OCI-LY1 (cell line): ENCODE measurements around the gene KMT2A.
A peak's percentile ranks its signal among the peaks of the same experiment; 100 is the strongest.

Experiments
- H2AFZ ChIP-seq: fragments of 200-600 bp; sonication (generic), shearing (Covaris generic); 2 replicates; pipeline ENCODE4 v1.6.0; 2014; ENCODE audit warnings: antibody characterized with exemption, mild to moderate bottlenecking, low read length
- H3F3A ChIP-seq: fragments of 200-600 bp; sonication (generic), shearing (Covaris generic); 2 replicates; pipeline ENCODE4 v1.6.0; 2014; ENCODE audit warnings: mild to moderate bottlenecking, antibody characterized with exemption, low read length, moderate library complexity; ENCODE audit not compliant: insufficient read depth
- H3K27ac ChIP-seq: fragments of 200-600 bp; sonication (generic); 2 replicates; pipeline ENCODE4 v1.5.1; 2014; ENCODE audit warnings: low read length, mixed run types, mild to moderate bottlenecking, low read depth; ENCODE audit not compliant: poor library complexity, severe bottlenecking
- H3K27me3 ChIP-seq: fragments of 200-600 bp; sonication (generic); 2 replicates; pipeline ENCODE4 v1.6.0; 2014; ENCODE audit warnings: antibody characterized with exemption, mild to moderate bottlenecking, low read length, moderate library complexity; ENCODE audit not compliant: insufficient read depth
- H3K36me3 ChIP-seq: fragments of 200-600 bp; sonication (generic); 2 replicates; pipeline ENCODE4 v1.6.1; 2014; ENCODE audit warnings: mild to moderate bottlenecking, antibody characterized with exemption, low read length, moderate library complexity, mixed read lengths; ENCODE audit not compliant: insufficient read depth
- H3K4me1 ChIP-seq: fragments of 200-600 bp; sonication (generic); 2 replicates; pipeline ENCODE4 v1.5.1; 2014; ENCODE audit warnings: mild to moderate bottlenecking, low read length, moderate library complexity; ENCODE audit not compliant: insufficient read depth, severe bottlenecking
- H3K4me2 ChIP-seq: fragments of 200-600 bp; sonication (generic), shearing (Covaris generic); 2 replicates; pipeline ENCODE4 v1.6.1; 2014; ENCODE audit warnings: low read length
- H3K4me3 ChIP-seq: fragments of 200-600 bp; sonication (generic); 2 replicates; pipeline ENCODE4 v1.5.1; 2014; ENCODE audit warnings: low read length, low read depth, mild to moderate bottlenecking, mixed read lengths; ENCODE audit not compliant: poor library complexity, severe bottlenecking
- H3K79me2 ChIP-seq: fragments of 200-600 bp; shearing (Covaris generic); 2 replicates; pipeline ENCODE4 v1.6.1; 2016; ENCODE audit warnings: mixed run types, low read length, mixed read lengths; ENCODE audit not compliant: insufficient read depth
- H3K9ac ChIP-seq: fragments of 200-600 bp; sonication (generic), shearing (Covaris generic); 2 replicates; pipeline ENCODE4 v1.6.1; 2014; ENCODE audit warnings: mild to moderate bottlenecking, low read length, mixed read lengths
- H3K9me2 ChIP-seq: fragments of 200-600 bp; sonication (generic), shearing (Covaris generic); 2 replicates; pipeline ENCODE4 v1.6.1; 2014; ENCODE audit warnings: low read depth, mild to moderate bottlenecking, low read length, mixed read lengths
- H3K9me3 ChIP-seq: fragments of 200-600 bp; shearing (Covaris generic); 2 replicates; pipeline ENCODE4 v1.6.1; 2014; ENCODE audit warnings: low read length, mixed read lengths
- H4K20me1 ChIP-seq: fragments of 200-600 bp; sonication (generic), shearing (Covaris generic); 2 replicates; pipeline ENCODE4 v1.6.0; 2016; ENCODE audit warnings: mild to moderate bottlenecking, low read length; ENCODE audit not compliant: insufficient read depth
- CTCF ChIP-seq: fragments of 200-600 bp; sonication (generic), shearing (Covaris generic); IDR thresholded peaks from 2 replicates; pipeline ENCODE4 v1.5.1; 2017; ENCODE audit warnings: mild to moderate bottlenecking, antibody characterized with exemption, low read length, moderate library complexity, mixed read lengths
- EZH2 ChIP-seq: fragments of 200-600 bp; sonication (generic), shearing (Covaris generic); IDR thresholded peaks from 2 replicates; pipeline ENCODE4 v1.8.0; 2017; ENCODE audit warnings: borderline replicate concordance, mixed run types, mild to moderate bottlenecking, antibody characterized with exemption, low read length, moderate library complexity, mixed read lengths

Gene KMT2A

GRCh38 chr11:118435893-118436624, at the start of gene KMT2A:
Gene KMT2A (plus strand): TSS chr11:118436492. CDS start chr11:118436513, 21 bp downstream.
- no peaks in the 10 kb centered on the region for H3K9me3 ChIP-seq
- 0 out of 2 replicates have a peak, but pooled peaks cover 5% of the 10 kb centered on the region for H3K36me3 ChIP-seq
- H3K4me2 ChIP-seq: peak within 1 kb of the TSS; percentile 99
- H3K4me3 ChIP-seq: peak within 1 kb of the TSS; percentile 88
- H3K4me1 ChIP-seq: peaks cover 41% of the 10 kb centered on the region
- TF ChIP-seq EZH2: no peak
- TF ChIP-seq CTCF: no peak
- H3F3A ChIP-seq: no peaks in the 10 kb centered on the region
- peak within 1 kb of the TSS; percentile 91 for H3K27ac ChIP-seq
- H3K79me2 ChIP-seq: peaks cover 44% of the 10 kb centered on the region
- H4K20me1 ChIP-seq: no peaks in the 10 kb centered on the region
- H3K9me2 ChIP-seq: no peaks in the 10 kb centered on the region
- H3K9ac ChIP-seq: peak within 1 kb of the TSS; percentile 91
- H3K27me3 ChIP-seq: no peaks in the 10 kb centered on the region
- peak within 1 kb of the TSS; percentile 81 for H2AFZ ChIP-seq

GRCh38 chr11:118396097-118396501, 40.2 kb upstream of the KMT2A start:
- no peak overlapping the region for H3K4me2 ChIP-seq
- no peak overlapping the region for H3K27ac ChIP-seq
- H3K9me2 ChIP-seq: no peaks in the 10 kb centered on the region
- H3K4me1 ChIP-seq: peaks cover 12% of the 10 kb centered on the region
- peaks cover 46% of the 10 kb centered on the region for H3K36me3 ChIP-seq
- no peaks in the 10 kb centered on the region for H3K9me3 ChIP-seq
- no peaks in the 10 kb centered on the region for H3K27me3 ChIP-seq
- no peak for TF ChIP-seq CTCF
- no peak for TF ChIP-seq EZH2
- H3K9ac ChIP-seq: no peak overlapping the region
- no peak overlapping the region for H3K4me3 ChIP-seq
- no peak overlapping the region for H2AFZ ChIP-seq
- no peaks in the 10 kb centered on the region for H3K79me2 ChIP-seq
- H4K20me1 ChIP-seq: no peaks in the 10 kb centered on the region
- H3F3A ChIP-seq: no peaks in the 10 kb centered on the region

GRCh38 chr11:118397448-118397847, 38.8 kb upstream of the KMT2A start:
- TF ChIP-seq CTCF: no peak
- TF ChIP-seq EZH2: no peak
- peaks cover 9% of the 10 kb centered on the region for H3K79me2 ChIP-seq
- no peak overlapping the region for H3K27ac ChIP-seq
- H2AFZ ChIP-seq: no peak overlapping the region
- no peaks in the 10 kb centered on the region for H3K9me3 ChIP-seq
- no peaks in the 10 kb centered on the region for H3K9me2 ChIP-seq
- peaks cover 16% of the 10 kb centered on the region for H3K4me1 ChIP-seq
- H3F3A ChIP-seq: no peaks in the 10 kb centered on the region
- H3K27me3 ChIP-seq: no peaks in the 10 kb centered on the region
- H3K4me3 ChIP-seq: no peak overlapping the region
- H4K20me1 ChIP-seq: no peaks in the 10 kb centered on the region
- no peak overlapping the region for H3K4me2 ChIP-seq
- H3K9ac ChIP-seq: no peak overlapping the region
- H3K36me3 ChIP-seq: peaks cover 42% of the 10 kb centered on the region
